ENCODE results near the gene TBC1D7.

DNA sequence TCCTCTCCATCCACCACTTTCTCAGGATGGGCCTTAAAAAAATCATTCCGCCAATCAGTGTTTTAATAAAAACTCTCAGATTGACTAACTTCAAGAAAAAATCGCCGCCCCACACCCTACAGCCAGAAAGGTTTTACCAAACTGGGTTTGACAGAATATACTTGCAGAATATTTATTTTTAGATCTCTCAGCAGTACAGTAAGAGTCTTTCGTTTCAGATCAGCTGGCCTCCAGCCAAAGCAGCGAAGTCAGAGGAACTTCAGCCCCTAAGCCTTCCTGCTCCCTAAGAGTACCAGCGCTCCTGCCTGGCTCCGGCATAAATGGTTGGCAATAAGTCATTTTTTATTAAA lies 24.7 kb downstream of the TBC1D7 start:
- TF ChIP-seq, protein P1, sequence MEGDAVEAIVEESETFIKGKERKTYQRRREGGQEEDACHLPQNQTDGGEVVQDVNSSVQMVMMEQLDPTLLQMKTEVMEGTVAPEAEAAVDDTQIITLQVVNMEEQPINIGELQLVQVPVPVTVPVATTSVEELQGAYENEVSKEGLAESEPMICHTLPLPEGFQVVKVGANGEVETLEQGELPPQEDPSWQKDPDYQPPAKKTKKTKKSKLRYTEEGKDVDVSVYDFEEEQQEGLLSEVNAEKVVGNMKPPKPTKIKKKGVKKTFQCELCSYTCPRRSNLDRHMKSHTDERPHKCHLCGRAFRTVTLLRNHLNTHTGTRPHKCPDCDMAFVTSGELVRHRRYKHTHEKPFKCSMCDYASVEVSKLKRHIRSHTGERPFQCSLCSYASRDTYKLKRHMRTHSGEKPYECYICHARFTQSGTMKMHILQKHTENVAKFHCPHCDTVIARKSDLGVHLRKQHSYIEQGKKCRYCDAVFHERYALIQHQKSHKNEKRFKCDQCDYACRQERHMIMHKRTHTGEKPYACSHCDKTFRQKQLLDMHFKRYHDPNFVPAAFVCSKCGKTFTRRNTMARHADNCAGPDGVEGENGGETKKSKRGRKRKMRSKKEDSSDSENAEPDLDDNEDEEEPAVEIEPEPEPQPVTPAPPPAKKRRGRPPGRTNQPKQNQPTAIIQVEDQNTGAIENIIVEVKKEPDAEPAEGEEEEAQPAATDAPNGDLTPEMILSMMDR (conservative IDR thresholded peaks at IDR 0.05; ENCODE audit: low read depth, low read length): no peak
- no peak for TF ChIP-seq CEBPB (IDR thresholded peaks at IDR 0.05; ENCODE audit: low read depth, low read length)
